ENCODE measurements around the gene PHF23. TPM values are rescaled to one million over a fixed set of nuclear protein-coding genes. Genes with fewer than 3 reads are reported as not detected.
A peak's percentile ranks its signal among the peaks of the same experiment; 100 is the strongest.

PHF23 gene
- total and polyA plus RNA-seq, 10 donors: 27.4 to 50.4 (median 37.7) TPM

GRCh38 chr17:7258731-7259554 lies 19.7 kb upstream of the PHF23 start:
- intact Hi-C loops (cut with DNase I; ENCODE audit: low total_unique reads): no loop called here
- TF ChIP-seq CTCF (IDR thresholded peaks at IDR 0.05 in 8 of 11, conservative IDR thresholded peaks at IDR 0.05 in 3 of 11): no peak
- no peak for TF ChIP-seq POLR2AphosphoS5 (IDR thresholded peaks at IDR 0.05)
- no peak for TF ChIP-seq POLR2A (IDR thresholded peaks at IDR 0.05)
- H3K4me1 ChIP-seq: peaks cover 22 to 43% (median 35%) of the 10 kb centered on the region in 6 donors
- no peak for DNase-seq
- 76 to 91% (median 83%) methylated on average over 7 of the region's 7 CpGs for WGBS, 5 donors
- no peak overlapping the region for H3K27ac ChIP-seq
- H3K9me3 ChIP-seq: no peaks in the 10 kb centered on the region
- no peak overlapping the region for H3K4me3 ChIP-seq
- H3K36me3 ChIP-seq: peaks cover 0 to 62% (median 41%) of the 10 kb centered on the region in 6 donors
- H3K27me3 ChIP-seq (replicated peaks in 1 of 7): peaks cover 3 to 38% (median 22%) of the 10 kb centered on the region in 7 donors

- Histone ChIP-seq H3K27me3 (replicated peaks in 1 of 7) (peaks cover 0 to 17% (median 6%) of the 10 kb centered on the region in 7 donors), H3K36me3 (peaks cover 0 to 68% (median 41%) of the 10 kb centered on the region in 6 donors), H3K4me3 (no peak overlapping the region), H3K27ac (no peak overlapping the region), H3K9me3 (no peaks in the 10 kb centered on the region), H3K4me1 (peaks cover 17 to 37% (median 27%) of the 10 kb centered on the region in 6 donors)
- no peak for DNase-seq
- 75 to 93% (median 89%) methylated on average over 8 of the region's 8 CpGs for WGBS, 5 donors
- intact Hi-C loops (cut with DNase I; ENCODE audit: low total_unique reads): no loop called here
- TF ChIP-seq POLR2AphosphoS5 (IDR thresholded peaks at IDR 0.05) (peak in 1 of 3 donors; percentile 32), CTCF (IDR thresholded peaks at IDR 0.05 in 8 of 11, conservative IDR thresholded peaks at IDR 0.05 in 3 of 11) (no peak), POLR2A (IDR thresholded peaks at IDR 0.05) (no peak)
These were observed 17.7 kb upstream of the PHF23 start for GRCh38 chr17:7256766-7257456.

- DNase-seq: no peak
- WGBS, 5 donors: 92 to 97% (median 95%) methylated on average over 4 of the region's 4 CpGs
- Histone ChIP-seq H3K27ac (no peak overlapping the region), H3K4me3 (no peak overlapping the region), H3K36me3 (peaks cover 0 to 62% (median 39%) of the 10 kb centered on the region in 6 donors), H3K4me1 (peaks cover 21 to 36% (median 27%) of the 10 kb centered on the region in 6 donors), H3K9me3 (no peaks in the 10 kb centered on the region), H3K27me3 (replicated peaks in 1 of 7) (no peaks in the 10 kb centered on the region)
- TF ChIP-seq POLR2A (IDR thresholded peaks at IDR 0.05) (no peak), POLR2AphosphoS5 (IDR thresholded peaks at IDR 0.05) (no peak), CTCF (IDR thresholded peaks at IDR 0.05 in 8 of 11, conservative IDR thresholded peaks at IDR 0.05 in 3 of 11) (no peak)
- intact Hi-C loops (cut with DNase I; ENCODE audit: low total_unique reads): no loop called here
These were observed 15.3 kb upstream of the PHF23 start for GRCh38 chr17:7254511-7254910.

GRCh38 chr17:7253082-7253481 lies 13.8 kb upstream of the PHF23 start:
- DNase-seq: no peak
- Histone ChIP-seq H3K9me3 (no peaks in the 10 kb centered on the region), H3K27me3 (replicated peaks in 1 of 7) (no peaks in the 10 kb centered on the region), H3K4me3 (peak overlapping the region; percentile 89 to 99 (median 94)), H3K27ac (peak overlapping the region; percentile 97 to 100 (median 99)), H3K36me3 (peaks cover 0 to 51% (median 34%) of the 10 kb centered on the region in 6 donors), H3K4me1 (peaks cover 30 to 50% (median 41%) of the 10 kb centered on the region in 6 donors)
- no peak for TF ChIP-seq POLR2A (IDR thresholded peaks at IDR 0.05)
- no peak for TF ChIP-seq CTCF (IDR thresholded peaks at IDR 0.05 in 8 of 11, conservative IDR thresholded peaks at IDR 0.05 in 3 of 11)
- no peak for TF ChIP-seq POLR2AphosphoS5 (IDR thresholded peaks at IDR 0.05)
- WGBS, 5 donors: 74 to 88% (median 82%) methylated on average over 5 of the region's 5 CpGs
- intact Hi-C loops (cut with DNase I; ENCODE audit: low total_unique reads): no loop called here
